SK-N-SH (cell line): ENCODE measurements around the gene ZCCHC7. TPM values are rescaled to one million over a fixed set of nuclear protein-coding genes. Genes with fewer than 3 reads are reported as not detected.

ENCODE experiments used
- CTCF ChIA-PET: fragments of 300-600, 350-600 bp; formaldehyde crosslinking; extraction: SDS; loops from one replicate; lab custom pipeline; 2021; lab: Yijun Ruan, JAX
- POLR2A ChIA-PET: fragments of 350-600 bp; sonication (Branson Sonifier 250); formaldehyde crosslinking; extraction: SDS; loops from one replicate; lab custom pipeline; 2020; ENCODE audit warnings: antibody characterized with exemption, inconsistent platforms; lab: Yijun Ruan, JAX
- DNase-seq: peaks from one replicate; pipeline ENCODE4 v3.0.0; 2012
- H2AFZ ChIP-seq: fragments of 200-600 bp; sonication (generic); 2 replicates; pipeline ENCODE4 v1.8.1; 2016; ENCODE audit warnings: antibody characterized with exemption, mild to moderate bottlenecking, low read depth
- H3F3A ChIP-seq: fragments of 200-600 bp; sonication (generic); replicated peaks from 2 replicates; pipeline ENCODE3; 2016; ENCODE audit warnings: antibody characterized with exemption, mild to moderate bottlenecking; ENCODE audit not compliant: insufficient read depth
- H3K27ac ChIP-seq, 2 experiments: fragments of 200-500 bp in 1 of 2; fragments of 200-600 bp in 1 of 2; sonication (Bioruptor generic) in 1 of 2; sonication (generic), shearing (Covaris generic) in 1 of 2; 2 replicates each; pipeline versions ENCODE4 v1.5.1 to v1.6.1; 2014 to 2016; ENCODE audit warnings: low read depth in 2 of 2, inconsistent platforms in 1 of 2, low read length in 1 of 2, mild to moderate bottlenecking in 1 of 2, mixed read lengths in 1 of 2
- H3K27me3 ChIP-seq: fragments of 200-600 bp; sonication (generic), shearing (Covaris generic); 2 replicates; pipeline ENCODE4 v1.6.1; 2016; ENCODE audit warnings: mixed run types; ENCODE audit not compliant: insufficient read depth
- H3K36me3 ChIP-seq, 2 experiments: fragments of 200-500 bp in 1 of 2; fragments of 200-600 bp in 1 of 2; sonication (Bioruptor generic) in 1 of 2; sonication (generic) in 1 of 2; replicated peaks in 1 of 2; 2 replicates each; pipeline versions ENCODE3 to v1.5.1; 2014 to 2016; ENCODE audit warnings: low read length in 1 of 2, mild to moderate bottlenecking in 1 of 2; ENCODE audit not compliant: insufficient read depth in 2 of 2, control insufficient read depth in 1 of 2
- H3K4me1 ChIP-seq, 2 experiments: fragments of 200-500 bp in 1 of 2; fragments of 200-600 bp in 1 of 2; sonication (Bioruptor generic) in 1 of 2; sonication (generic), shearing (Covaris generic) in 1 of 2; 2 replicates each; pipeline versions ENCODE4 v1.5.1 to v1.6.1; 2014 to 2016; ENCODE audit warnings: low read depth in 1 of 2, low read length in 1 of 2, mixed run types in 1 of 2; ENCODE audit not compliant: insufficient read depth in 2 of 2, control insufficient read depth in 1 of 2
- H3K4me2 ChIP-seq: fragments of 200-600 bp; sonication (generic), shearing (Covaris generic); 2 replicates; pipeline ENCODE4 v1.6.1; 2017; ENCODE audit warnings: mixed run types
- H3K4me3 ChIP-seq, 2 experiments: fragments of 200-500 bp in 1 of 2; fragments of 200-600 bp in 1 of 2; sonication (Bioruptor generic) in 1 of 2; sonication (generic), shearing (Covaris generic) in 1 of 2; 2 replicates each; pipeline versions ENCODE4 v1.5.1 to v1.8.1; 2014 to 2016; ENCODE audit warnings: low read depth in 2 of 2, inconsistent platforms in 1 of 2, low read length in 1 of 2, mild to moderate bottlenecking in 1 of 2, mixed read lengths in 1 of 2, moderate library complexity in 1 of 2
- H3K79me2 ChIP-seq: fragments of 200-600 bp; sonication (generic); 2 replicates; pipeline ENCODE4 v1.8.1; 2017; ENCODE audit warnings: mild to moderate bottlenecking; ENCODE audit not compliant: insufficient read depth
- H3K9ac ChIP-seq: fragments of 200-600 bp; sonication (generic); 2 replicates; pipeline ENCODE4 v1.6.1; 2017; ENCODE audit warnings: mixed run types
- H3K9me2 ChIP-seq: fragments of 200-600 bp; sonication (generic); 2 replicates; pipeline ENCODE4 v1.6.1; 2017; ENCODE audit warnings: mixed run types
- H3K9me3 ChIP-seq: fragments of 200-600 bp; sonication (generic); 2 replicates; pipeline ENCODE4 v1.6.1; 2017; ENCODE audit warnings: mixed run types, mild to moderate bottlenecking, moderate library complexity
- H4K20me1 ChIP-seq: fragments of 200-600 bp; sonication (generic); 2 replicates; pipeline ENCODE4 v1.6.1; 2017; ENCODE audit warnings: mild to moderate bottlenecking, mixed run types; ENCODE audit not compliant: insufficient read depth
- CTCF ChIP-seq: fragments of 200-600 bp; sonication (generic); IDR thresholded peaks from 2 replicates; pipeline ENCODE4 v1.6.1; 2017; ENCODE audit warnings: antibody characterized with exemption, mild to moderate bottlenecking, moderate library complexity
- EP300 ChIP-seq, 2 experiments: IDR thresholded peaks; 2 replicates each; pipeline versions ENCODE4 v1.4.0 to v1.6.1; 2012; ENCODE audit warnings: borderline replicate concordance in 1 of 2, low read depth in 1 of 2, low read length in 1 of 2
- EZH2phosphoT487 ChIP-seq: fragments of 200-600 bp; sonication (generic); IDR thresholded peaks from 2 replicates; pipeline ENCODE4 v1.6.1; 2017; ENCODE audit warnings: low read depth, mixed run types, mild to moderate bottlenecking, antibody characterized with exemption, moderate library complexity, borderline replicate concordance
- FOXJ3 ChIP-seq: sonication (generic); formaldehyde crosslinking; IDR thresholded peaks from 2 replicates; pipeline ENCODE4 v1.5.1; 2020; ENCODE audit warnings: mild to moderate bottlenecking, missing genetic modification reagents
- IRF3 ChIP-seq: fragments of 150-350 bp; IDR thresholded peaks from 2 replicates; pipeline ENCODE4 v1.6.1; 2016; ENCODE audit warnings: mild to moderate bottlenecking, low read depth, low read length
- JUND ChIP-seq: IDR thresholded peaks from 2 replicates; pipeline ENCODE4 v1.4.0; 2012
- PBX3 ChIP-seq: IDR thresholded peaks from 2 replicates; pipeline ENCODE4; 2012
- RAD21 ChIP-seq: IDR thresholded peaks from 2 replicates; pipeline ENCODE4 v1.6.1; 2012; ENCODE audit warnings: mild to moderate bottlenecking, low read length
- RCOR1 ChIP-seq: fragments of 150-350 bp; IDR thresholded peaks from 2 replicates; pipeline ENCODE4 v1.6.1; 2017; ENCODE audit warnings: antibody characterized with exemption, low read length
- RXRA ChIP-seq: IDR thresholded peaks from 2 replicates; pipeline ENCODE4 v1.4.0; 2012; ENCODE audit warnings: low read depth, mild to moderate bottlenecking, borderline replicate concordance
- TAF1 ChIP-seq: IDR thresholded peaks from 2 replicates; pipeline ENCODE4 v1.6.1; 2012; ENCODE audit warnings: low read depth, mild to moderate bottlenecking, low read length, moderate library complexity, borderline replicate concordance
- TCF12 ChIP-seq: IDR thresholded peaks from 2 replicates; pipeline ENCODE4 v1.4.0; 2012
- TEAD4 ChIP-seq: IDR thresholded peaks from 2 replicates; pipeline ENCODE4 v1.4.0; 2012; ENCODE audit warnings: mild to moderate bottlenecking, borderline replicate concordance; ENCODE audit not compliant: insufficient read depth
- USF1 ChIP-seq: IDR thresholded peaks from 2 replicates; pipeline ENCODE4 v1.4.0; 2012; ENCODE audit warnings: low read depth, borderline replicate concordance
- USF2 ChIP-seq: fragments of 150-350 bp; IDR thresholded peaks from 2 replicates; pipeline ENCODE4 v1.6.1; 2017; ENCODE audit warnings: antibody characterized with exemption, low read length, low read depth, borderline replicate concordance
- YY1 ChIP-seq: IDR thresholded peaks from 2 replicates; pipeline ENCODE4 v1.4.0; 2012; ENCODE audit warnings: low read depth, mild to moderate bottlenecking
- ZBTB33 ChIP-seq: IDR thresholded peaks from 2 replicates; pipeline ENCODE4 v1.4.0; 2012; ENCODE audit warnings: low read depth, borderline replicate concordance
- WGBS: methylation state at CpG from one replicate; pipeline ENCODE4 v1.1.6; 2017; ENCODE audit warnings: low lambda C conversion rate; 5-methylcytosine and 5-hydroxymethylcytosine counted together
- polyA plus RNA-seq, 3 experiments: library from polyadenylated mRNA; depleted of rRNA; stranded (reverse); fragments of >200 nt; gene quantifications; 2 replicates each; pipeline ENCODE4 v1.2.3, GENCODE V29; 2012

ZCCHC7 gene
- polyA plus RNA-seq, 1 of the 3 experiments (the other 2 are of a cell fraction), result 12.6 TPM

GRCh38 chr9:37324691-37325490 lies 204.5 kb downstream of the ZCCHC7 start:
- no peak for TF ChIP-seq TEAD4
- TF ChIP-seq YY1, result no peak
- no peak for TF ChIP-seq EZH2phosphoT487
- no peak overlapping the region for H3K9ac ChIP-seq
- H3K79me2 ChIP-seq, result no peaks in the 10 kb centered on the region
- H4K20me1 ChIP-seq, result no peaks in the 10 kb centered on the region
- CTCF ChIA-PET, result interaction anchor here (2.0 kb wide), 1 partner anchor 452 kb away, joined by 7 read pairs; no protein-coding TSS in a partner anchor
- POLR2A ChIA-PET, result no interaction called here
- peaks cover 4 to 7% of the 10 kb centered on the region in 2 experiments for H3K36me3 ChIP-seq
- 88% methylated on average over 5 of the region's 5 CpGs for WGBS
- peak overlapping the region in 1 of 2 experiments; percentile 36; a peak in 1 of 4 replicates for H3K27ac ChIP-seq
- no peaks in the 10 kb centered on the region for H3K27me3 ChIP-seq
- DNase-seq, result no peak
- no peaks in the 10 kb centered on the region for H3K9me3 ChIP-seq
- H3K4me2 ChIP-seq, result no peak overlapping the region
- H3F3A ChIP-seq, result no peaks in the 10 kb centered on the region
- no peaks in the 10 kb centered on the region for H3K9me2 ChIP-seq
- no peak overlapping the region for H2AFZ ChIP-seq
- H3K4me3 ChIP-seq, result no peak overlapping the region
- peaks cover 3 to 11% of the 10 kb centered on the region in 2 experiments; a peak in 3 of 4 replicates for H3K4me1 ChIP-seq

- DNase-seq, result no peak
- Histone ChIP-seq H3K4me1 (peaks cover 3 to 11% of the 10 kb centered on the region in 2 experiments; a peak in 3 of 4 replicates), H3K9me3 (no peaks in the 10 kb centered on the region), H3F3A (no peaks in the 10 kb centered on the region), H3K79me2 (no peaks in the 10 kb centered on the region), H2AFZ (no peak overlapping the region), H4K20me1 (no peaks in the 10 kb centered on the region), H3K4me2 (no peak overlapping the region), H3K4me3 (no peak overlapping the region), H3K9ac (no peak overlapping the region), H3K9me2 (no peaks in the 10 kb centered on the region), H3K27me3 (no peaks in the 10 kb centered on the region), H3K27ac (no peak overlapping the region), H3K36me3 (peaks cover 0 to 8% of the 10 kb centered on the region in 2 experiments)
- POLR2A ChIA-PET, result no interaction called here
- CTCF ChIA-PET, result interaction anchor here (2.0 kb wide), 1 partner anchor 453 kb away, joined by 7 read pairs; no protein-coding TSS in a partner anchor
- 96% methylated on average over 2 of the region's 2 CpGs for WGBS
- TF ChIP-seq RXRA, result no peak
- no peak for TF ChIP-seq EZH2phosphoT487
- TF ChIP-seq PBX3, result no peak
- no peak for TF ChIP-seq USF2
- TF ChIP-seq TCF12, result no peak
- no peak for TF ChIP-seq JUND
- TF ChIP-seq TEAD4, result no peak
- TF ChIP-seq FOXJ3, result no peak
- TF ChIP-seq USF1, result no peak
- no peak for TF ChIP-seq TAF1
- no peak for TF ChIP-seq YY1
- TF ChIP-seq ZBTB33, result no peak
- TF ChIP-seq RAD21, result no peak
- no peak for TF ChIP-seq CTCF
- TF ChIP-seq IRF3, result no peak
- TF ChIP-seq RCOR1, result no peak
- TF ChIP-seq EP300 (IDR thresholded peaks at IDR 0.05; ENCODE audit: borderline replicate concordance in 1 of 2, low read depth in 1 of 2, low read length in 1 of 2), result no peak
Observed at GRCh38 chr9:37325778-37326177, 205.4 kb downstream of the ZCCHC7 start.
